LHCN-M2 (cell line): ENCODE data around the gene CYP27B1. TPM values are rescaled to one million over a fixed set of nuclear protein-coding genes. Genes with fewer than 3 reads are reported as not detected.
"Not testable (repeated sequence)": the region's sequence is repeated elsewhere in the genome, so short reads cannot be mapped to it uniquely, and the experiment has no call there.

ENCODE experiments used
- DNase-seq: peaks from one replicate; pipeline ENCODE4 v3.0.0-alpha.2; 2012; ENCODE audit warnings: low read depth
- total RNA-seq: library from RNA; depleted of rRNA; stranded (reverse); fragments of >200 nt; gene quantifications from 2 replicates; pipeline ENCODE4 v1.2.3, GENCODE V29; 2014; rRNA removed

The CYP27B1 gene
- total RNA-seq, 1 experiment from 2014 or later, result 0.98 TPM

DNA sequence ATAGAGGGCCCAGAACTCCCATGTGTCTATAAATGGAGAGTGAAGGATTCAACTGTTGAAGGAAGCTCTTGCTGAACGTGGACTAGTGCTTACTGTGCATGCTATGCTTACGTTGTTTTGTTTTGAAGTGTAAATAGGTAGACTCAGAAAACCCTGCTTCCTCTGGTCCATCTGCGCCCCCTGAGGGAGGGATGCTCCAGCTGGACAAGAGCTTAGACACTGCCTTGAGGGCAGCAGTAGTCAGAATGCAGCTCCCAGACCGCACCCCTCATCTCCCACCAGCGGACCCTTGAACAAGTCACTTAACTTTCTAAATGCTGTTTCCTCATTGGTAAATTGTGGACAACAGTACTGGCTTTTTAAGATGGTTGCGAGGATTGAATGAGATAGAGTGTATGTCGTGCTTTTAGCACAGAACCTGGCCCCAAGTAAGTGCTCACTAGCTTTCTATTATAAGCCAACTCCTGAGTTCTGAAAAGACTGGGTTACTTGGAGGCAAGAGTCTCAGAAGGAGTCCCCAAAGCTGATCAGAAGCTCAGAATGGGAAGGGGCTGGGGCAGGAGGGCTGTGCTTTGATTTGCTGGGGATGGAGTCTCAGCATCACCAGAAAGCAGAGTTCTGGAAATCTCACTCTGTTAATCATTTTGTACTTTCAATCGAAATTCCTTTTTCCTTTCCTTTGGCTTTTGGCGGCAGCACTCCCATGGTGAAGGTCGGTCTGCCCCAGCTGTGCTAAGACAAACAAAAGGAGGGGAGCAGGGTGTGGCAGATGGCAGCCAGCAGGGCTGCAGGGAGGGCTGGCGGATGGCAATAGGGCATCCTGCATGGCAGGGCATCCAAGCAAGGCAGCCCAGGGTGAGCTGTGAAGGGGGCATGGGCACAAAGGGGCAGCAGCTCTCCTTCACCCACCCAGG, 43.9 kb downstream of the CYP27B1 start:
- no peak for DNase-seq

DNA sequence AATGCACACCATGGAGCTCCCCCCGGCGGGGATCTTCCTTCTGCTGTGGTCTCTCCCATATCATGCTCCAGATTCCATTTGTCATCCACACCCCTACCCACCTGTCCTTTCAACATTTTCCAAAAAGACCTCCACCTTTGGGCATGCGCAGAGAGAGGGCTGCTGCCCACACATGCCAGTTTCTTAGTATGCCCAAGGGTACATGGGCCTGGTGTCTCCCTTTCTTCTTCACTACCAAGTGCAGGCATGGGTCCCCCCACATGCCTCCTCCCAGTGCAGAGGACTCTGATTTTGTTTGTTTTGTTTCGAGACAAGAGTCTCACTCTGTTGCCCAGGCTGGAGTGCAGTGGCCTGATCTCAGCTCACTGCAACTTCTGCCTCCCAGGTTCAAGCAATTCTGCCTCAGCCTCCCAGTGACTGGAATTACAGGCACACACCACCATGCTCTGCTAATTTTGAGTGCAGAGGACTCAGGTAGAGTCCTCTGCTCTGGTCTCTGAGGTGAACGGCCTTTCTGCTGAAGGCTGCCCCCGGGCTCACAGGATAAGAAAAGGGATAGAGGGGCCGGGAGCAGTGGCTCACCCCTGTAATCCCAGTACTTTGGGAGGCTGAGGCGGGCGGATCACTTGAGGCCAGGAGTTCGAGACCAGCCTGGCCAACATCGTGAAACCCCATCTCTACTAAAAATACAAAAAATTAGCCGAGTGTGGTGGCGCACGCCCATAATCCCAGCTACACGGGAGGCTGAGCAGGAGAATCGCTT, 44.9 kb downstream of the CYP27B1 start:
- DNase-seq, result not testable (repeated sequence)

DNA sequence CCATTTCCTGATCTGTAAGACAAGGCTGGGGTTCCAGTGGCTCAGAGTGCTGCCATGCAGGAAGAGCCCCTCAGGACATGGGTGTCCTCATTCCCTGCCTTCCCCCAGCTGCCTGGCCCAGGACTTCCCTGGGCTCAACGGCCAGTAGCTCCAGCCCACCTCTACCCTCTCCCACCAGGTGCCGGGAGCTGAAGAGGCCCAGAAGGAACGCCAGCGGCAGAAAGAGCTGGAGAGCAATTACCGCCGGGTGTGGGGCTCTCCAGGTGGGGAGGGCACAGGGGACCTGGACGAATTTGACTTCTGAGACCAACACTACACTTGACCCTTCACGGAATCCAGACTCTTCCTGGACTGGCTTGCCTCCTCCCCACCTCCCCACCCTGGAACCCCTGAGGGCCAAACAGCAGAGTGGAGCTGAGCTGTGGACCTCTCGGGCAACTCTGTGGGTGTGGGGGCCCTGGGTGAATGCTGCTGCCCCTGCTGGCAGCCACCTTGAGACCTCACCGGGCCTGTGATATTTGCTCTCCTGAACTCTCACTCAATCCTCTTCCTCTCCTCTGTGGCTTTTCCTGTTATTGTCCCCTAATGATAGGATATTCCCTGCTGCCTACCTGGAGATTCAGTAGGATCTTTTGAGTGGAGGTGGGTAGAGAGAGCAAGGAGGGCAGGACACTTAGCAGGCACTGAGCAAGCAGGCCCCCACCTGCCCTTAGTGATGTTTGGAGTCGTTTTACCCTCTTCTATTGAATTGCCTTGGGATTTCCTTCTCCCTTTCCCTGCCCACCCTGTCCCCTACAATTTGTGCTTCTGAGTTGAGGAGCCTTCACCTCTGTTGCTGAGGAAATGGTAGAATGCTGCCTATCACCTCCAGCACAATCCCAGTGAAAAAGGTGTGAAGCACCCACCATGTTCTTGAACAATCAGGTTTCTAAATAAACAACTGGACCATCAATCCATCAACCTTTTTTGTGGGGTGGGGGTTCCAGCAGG, 46.0 kb downstream of the CYP27B1 start:
- DNase-seq, result no peak

DNA sequence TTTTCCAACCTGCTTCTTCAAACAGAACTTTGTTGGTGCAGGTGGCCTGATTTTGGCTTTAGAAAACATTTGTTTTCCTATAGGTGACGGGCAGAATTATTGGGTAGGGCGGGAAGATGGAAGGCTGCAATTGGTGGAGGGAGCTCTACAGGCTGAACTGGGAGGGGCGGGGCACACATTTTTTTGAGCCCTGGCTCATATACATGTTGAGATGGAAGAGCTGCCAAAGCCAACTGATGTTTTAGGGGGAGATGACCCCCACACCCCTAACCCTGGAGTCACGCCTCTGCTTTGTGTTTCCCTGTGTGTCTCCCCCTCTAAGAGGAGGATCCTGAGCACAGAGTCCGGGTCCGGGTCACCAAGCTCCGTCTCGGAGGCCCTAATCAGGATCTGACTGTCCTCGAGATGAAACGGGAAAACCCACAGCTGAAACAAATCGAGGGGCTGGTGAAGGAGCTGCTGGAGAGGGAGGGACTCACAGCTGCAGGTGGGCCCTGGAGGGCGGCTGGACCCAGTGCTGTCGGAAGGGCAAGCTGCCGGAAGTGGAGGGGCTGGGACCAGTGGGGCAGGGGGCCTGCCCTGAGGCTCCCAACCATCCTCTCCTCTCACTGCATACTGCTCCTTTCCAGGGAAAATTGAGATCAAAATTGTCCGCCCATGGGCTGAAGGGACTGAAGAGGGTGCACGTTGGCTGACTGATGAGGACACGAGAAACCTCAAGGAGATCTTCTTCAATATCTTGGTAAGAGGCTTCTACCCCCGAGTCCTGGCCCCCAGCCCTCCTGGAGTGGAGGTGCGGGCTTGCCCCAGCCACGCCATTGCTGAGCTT, 46.9 kb downstream of the CYP27B1 start:
- no peak for DNase-seq

DNA sequence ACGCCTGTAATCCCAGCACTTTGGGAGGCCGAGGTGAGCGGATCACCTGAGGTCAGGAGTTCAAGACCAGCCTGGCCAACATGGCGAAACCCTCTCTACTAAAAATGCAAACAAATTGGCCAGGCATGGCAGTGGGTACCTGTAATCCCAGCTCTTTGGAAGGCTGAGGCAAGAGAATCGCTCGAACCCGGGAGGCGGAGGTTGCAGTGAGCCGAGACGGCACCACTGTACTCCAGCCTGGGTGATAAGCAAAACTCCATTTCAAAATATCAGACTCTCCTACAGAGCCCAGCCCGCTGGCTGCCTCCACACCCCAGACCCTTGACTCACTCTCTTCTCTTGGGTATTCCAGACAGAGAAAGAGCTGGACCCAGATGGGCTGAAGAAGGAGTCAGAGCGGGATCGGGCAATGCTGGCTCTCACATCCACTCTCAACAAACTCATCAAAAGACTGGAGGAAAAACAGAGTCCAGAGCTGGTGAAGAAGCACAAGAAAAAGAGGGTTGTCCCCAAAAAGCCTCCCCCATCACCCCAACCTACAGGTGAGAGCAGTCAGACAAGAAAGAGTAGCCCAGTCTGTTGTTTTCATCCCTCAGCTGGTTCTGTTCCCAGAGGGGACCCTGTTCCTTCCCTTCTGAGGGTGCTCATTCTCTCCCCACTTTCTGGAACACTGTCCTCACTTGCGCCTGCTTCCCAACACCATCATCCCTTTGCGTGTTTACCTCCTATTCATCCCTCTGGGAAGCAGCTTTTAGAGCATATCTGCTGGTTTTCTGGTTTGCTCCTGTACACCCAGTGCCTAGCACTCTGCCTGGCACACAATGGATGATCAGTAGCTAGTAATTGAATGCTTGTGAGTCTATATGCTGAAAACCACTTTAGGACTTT, 48.0 kb downstream of the CYP27B1 start:
- DNase-seq, result no peak

DNA sequence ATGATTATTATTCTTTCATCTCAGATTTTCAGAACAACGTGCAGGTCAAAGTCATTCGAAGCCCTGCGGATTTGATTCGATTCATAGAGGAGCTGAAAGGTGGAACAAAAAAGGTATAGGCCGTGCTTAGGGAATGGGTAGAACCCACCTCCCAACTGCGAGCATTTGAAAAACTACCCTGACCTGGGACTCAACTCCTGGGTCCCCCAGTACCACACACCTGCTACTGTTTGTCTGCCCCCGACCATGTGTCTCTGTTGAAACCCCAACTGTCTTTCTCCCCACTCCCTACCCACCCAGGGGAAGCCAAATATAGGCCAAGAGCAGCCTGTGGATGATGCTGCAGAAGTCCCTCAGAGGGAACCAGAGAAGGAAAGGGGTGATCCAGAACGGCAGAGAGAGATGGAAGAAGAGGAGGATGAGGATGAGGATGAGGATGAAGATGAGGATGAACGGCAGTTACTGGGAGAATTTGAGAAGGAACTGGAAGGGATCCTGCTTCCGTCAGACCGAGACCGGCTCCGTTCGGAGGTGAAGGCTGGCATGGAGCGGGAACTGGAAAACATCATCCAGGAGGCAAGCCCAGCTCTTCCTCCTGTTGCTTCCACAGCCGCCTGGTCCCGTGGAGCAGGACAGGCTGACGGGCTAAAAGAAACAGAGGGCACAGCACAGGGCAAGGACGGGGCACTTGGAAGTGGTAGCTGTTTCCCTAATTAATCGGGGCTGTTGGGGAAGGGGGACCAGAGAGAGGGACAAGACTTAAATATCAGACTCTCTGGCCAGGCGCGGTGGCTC, 48.8 kb downstream of the CYP27B1 start:
- no peak for DNase-seq

DNA sequence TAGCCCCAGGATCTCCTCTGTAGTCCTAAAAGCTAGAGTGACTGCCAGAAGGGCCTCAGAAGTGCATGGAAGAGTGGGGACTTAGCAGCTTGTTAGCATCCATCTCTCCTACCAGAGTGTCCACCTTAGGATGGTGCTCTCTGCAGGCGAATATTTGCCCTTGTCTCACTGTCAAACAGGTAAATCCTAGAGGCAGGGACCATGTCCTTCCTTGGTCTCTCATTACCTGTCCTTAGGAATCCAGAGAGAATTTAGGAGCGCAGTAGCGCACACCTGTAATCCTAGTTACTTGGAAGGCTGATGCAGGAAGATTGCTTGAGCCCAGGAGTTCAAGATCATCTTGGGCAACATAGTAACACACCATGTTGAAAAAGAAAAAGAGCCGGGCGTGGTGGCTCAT, 49.7 kb downstream of the CYP27B1 start:
- no peak for DNase-seq

DNA sequence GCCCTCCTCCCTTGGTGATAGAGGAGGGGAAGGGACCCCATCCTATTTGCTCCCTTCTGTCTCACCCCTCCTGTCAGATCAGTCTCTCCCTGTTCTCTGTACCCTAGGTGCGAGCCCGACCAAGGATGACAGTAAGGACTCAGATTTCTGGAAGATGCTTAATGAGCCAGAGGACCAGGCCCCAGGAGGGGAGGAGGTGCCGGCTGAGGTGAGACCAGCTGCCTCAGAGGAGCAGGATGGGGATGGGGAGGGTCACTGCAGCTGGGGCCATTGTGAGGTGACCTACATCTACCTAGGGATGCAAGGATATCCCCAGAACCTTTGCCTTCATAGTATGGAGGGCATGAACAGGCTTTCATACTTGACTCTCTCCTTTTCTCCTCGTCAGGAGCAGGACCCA, 50.6 kb downstream of the CYP27B1 start:
- DNase-seq, result no peak

DNA sequence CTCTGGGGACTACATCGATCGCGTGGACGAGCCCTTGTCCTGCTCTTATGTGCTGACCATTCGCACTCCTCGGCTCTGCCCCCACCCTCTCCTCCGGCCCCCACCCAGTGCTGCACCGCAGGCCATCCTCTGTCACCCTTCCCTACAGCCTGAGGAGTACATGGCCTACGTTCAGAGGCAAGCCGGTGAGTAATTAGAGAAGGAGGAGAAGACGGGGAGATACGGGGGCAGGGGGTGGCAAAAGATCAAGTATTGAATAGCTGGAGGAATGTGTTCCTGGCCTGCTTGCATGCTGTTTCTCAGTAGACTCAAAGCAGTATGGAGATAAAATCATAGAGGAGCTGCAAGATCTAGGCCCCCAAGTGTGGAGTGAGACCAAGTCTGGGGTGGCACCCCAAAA, 51.1 kb downstream of the CYP27B1 start:
- no peak for DNase-seq

DNA sequence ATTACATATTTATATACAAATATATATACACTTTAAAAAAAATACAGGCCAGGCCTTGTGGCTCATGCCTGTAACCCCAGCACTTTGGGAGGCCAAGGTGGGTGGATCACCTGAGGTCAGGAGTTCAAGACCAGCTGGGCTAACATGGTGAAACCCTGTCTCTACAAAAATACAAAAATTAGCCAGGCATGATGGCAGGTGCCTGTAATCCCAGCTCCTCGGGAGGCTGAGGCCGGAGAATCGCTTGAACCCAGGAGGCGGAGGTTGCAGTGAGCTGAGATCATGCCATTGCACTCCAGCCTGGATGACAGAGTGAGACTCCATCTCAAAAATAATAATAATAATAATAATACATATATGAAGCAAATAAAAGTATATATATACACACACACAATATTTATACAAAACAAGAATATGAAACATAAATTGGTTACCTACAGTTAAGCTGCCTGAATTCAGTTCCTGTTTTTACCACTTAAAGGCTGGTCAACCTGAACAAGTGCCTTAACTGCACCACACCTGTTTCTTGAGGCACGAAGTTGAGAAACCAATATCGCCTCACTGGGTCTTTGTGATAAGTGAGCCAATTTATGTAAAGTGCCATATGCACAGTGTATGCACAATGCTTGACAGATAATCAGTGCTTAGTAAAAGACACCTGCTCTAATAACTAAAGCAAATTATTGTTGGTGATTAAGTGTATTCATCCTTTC, 51.7 kb downstream of the CYP27B1 start:
- DNase-seq, result not testable (repeated sequence)

DNA sequence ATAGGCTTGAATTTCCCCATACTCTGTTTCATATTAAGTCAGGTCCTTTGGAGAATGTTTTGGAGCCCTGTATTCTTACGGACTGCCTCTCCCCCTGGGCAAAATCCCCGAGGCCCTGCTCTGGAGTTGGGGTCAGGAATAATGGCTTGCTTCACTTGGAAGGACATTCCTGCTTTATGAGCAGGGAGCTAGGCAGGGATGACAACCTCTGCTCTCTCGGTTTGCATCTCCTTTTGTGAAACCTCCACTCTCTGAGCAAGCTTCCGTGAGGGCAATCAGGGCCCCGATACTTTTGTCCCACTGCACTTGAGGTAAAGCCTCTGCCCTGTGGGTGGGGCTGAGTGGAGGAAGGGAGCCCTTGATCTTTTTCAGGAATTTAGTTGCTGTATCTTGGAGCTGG, 53.7 kb downstream of the CYP27B1 start:
- DNase-seq, result no peak

DNA sequence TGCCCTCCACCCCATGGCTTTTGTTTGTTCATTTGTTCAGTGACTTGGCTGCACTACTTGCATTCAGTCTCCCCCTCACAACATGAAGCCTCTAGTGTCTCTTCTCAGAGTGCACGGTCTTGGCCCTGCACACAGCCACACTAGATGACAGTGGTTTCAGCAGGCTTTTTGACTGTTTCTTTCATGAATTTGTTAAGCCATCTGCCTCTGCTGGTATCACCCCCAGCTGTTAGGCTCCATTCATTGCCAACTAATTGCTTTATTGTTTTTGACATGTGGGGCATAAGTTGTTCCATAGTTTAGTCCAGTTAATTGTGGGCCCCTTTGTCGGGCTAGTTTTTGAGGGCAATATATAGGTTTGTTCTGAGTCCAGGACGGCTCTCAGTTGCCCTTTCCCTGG, 54.2 kb downstream of the CYP27B1 start:
- DNase-seq, result no peak

Other genes with a start within 250 kb of the CYP27B1 start
- gene DDIT3, start 246.6 kb downstream of the CYP27B1 start, total RNA-seq, result 15.3 and 15.7 TPM in 2 replicates
- gene MBD6, start 244.3 kb downstream of the CYP27B1 start, total RNA-seq, result 4.2 and 7.5 TPM in 2 replicates
- gene DCTN2, start 219.9 kb downstream of the CYP27B1 start, total RNA-seq, result 177 and 202 TPM in 2 replicates
- 0.06 TPM in 1 of 2 replicates, not detected in the other for gene KIF5A, start 217.0 kb downstream of the CYP27B1 start, total RNA-seq
- gene PIP4K2C, start 175.9 kb downstream of the CYP27B1 start, total RNA-seq, result 19.1 and 23.3 TPM in 2 replicates
- gene DTX3, start 162.3 kb downstream of the CYP27B1 start, total RNA-seq, result 19.3 and 22.0 TPM in 2 replicates
- 13.8 and 14.6 TPM in 2 replicates for gene ARHGEF25, start 155.6 kb downstream of the CYP27B1 start, total RNA-seq
- 2.8 and 4.9 TPM in 2 replicates for gene B4GALNT1, start 133.9 kb downstream of the CYP27B1 start, total RNA-seq
- 184 and 214 TPM in 2 replicates for gene OS9, start 72.9 kb downstream of the CYP27B1 start, total RNA-seq
- 0.26 and 0.29 TPM in 2 replicates for gene AGAP2, start 28.3 kb downstream of the CYP27B1 start, total RNA-seq
- 67.3 and 87.6 TPM in 2 replicates for gene TSPAN31, start 22.0 kb downstream of the CYP27B1 start, total RNA-seq
- 277 and 330 TPM in 2 replicates for gene CDK4, start 14.8 kb downstream of the CYP27B1 start, total RNA-seq
- gene MARCHF9, start 12.0 kb downstream of the CYP27B1 start, total RNA-seq, result 4.4 and 6.3 TPM in 2 replicates
- 13.5 and 15.1 TPM in 2 replicates for gene METTL1, start 5.0 kb upstream of the CYP27B1 start, total RNA-seq
- gene EEF1AKMT3, start 5.5 kb upstream of the CYP27B1 start, total RNA-seq, result 3.0 and 3.5 TPM in 2 replicates
- 26.5 and 31.3 TPM in 2 replicates for gene TSFM, start 15.7 kb upstream of the CYP27B1 start, total RNA-seq
- gene AVIL, start 51.7 kb upstream of the CYP27B1 start, total RNA-seq, result 0.57 and 0.58 TPM in 2 replicates
- gene CTDSP2, start 79.7 kb upstream of the CYP27B1 start, total RNA-seq, result 24.3 and 31.9 TPM in 2 replicates
- 6.8 and 13.9 TPM in 2 replicates for gene ATP23, start 174.5 kb upstream of the CYP27B1 start, total RNA-seq